ENCODE measurements around the gene SLC7A6. TPM values are rescaled to one million over a fixed set of nuclear protein-coding genes. Genes with fewer than 3 reads are reported as not detected.

Gene SLC7A6
- total and polyA plus RNA-seq, 2 of the 13 experiments (the other 11 are each of a cell fraction or from before 2014, with no cell fraction given): 35.8 to 70.8 TPM

- TF ChIP-seq ZNF275 (CRISPR knock-in tag; IDR thresholded peaks at IDR 0.05; ENCODE audit: borderline replicate concordance) (peak; percentile 69; the same call in 1 of the 2 replicates), EEA1 (CRISPR knock-in tag; IDR thresholded peaks at IDR 0.05; ENCODE audit: borderline replicate concordance) (peak; percentile 45), SAFB2 (CRISPR knock-in tag; IDR thresholded peaks at IDR 0.05; ENCODE audit: borderline replicate concordance, low read depth) (no peak), AHDC1 (CRISPR knock-in tag; IDR thresholded peaks at IDR 0.05; ENCODE audit: borderline replicate concordance) (peak; percentile 49), SMAD3 (CRISPR knock-in tag; IDR thresholded peaks at IDR 0.05) (peak; percentile 3; the same call in 1 of the 2 replicates), ARHGAP35 (CRISPR knock-in tag; IDR thresholded peaks at IDR 0.05; ENCODE audit: borderline replicate concordance) (peak; percentile 77; the same call in 1 of the 2 replicates), ZNF530 (CRISPR knock-in tag; IDR thresholded peaks at IDR 0.05; ENCODE audit: low read depth) (no peak), EHMT2 (IDR thresholded peaks at IDR 0.05; ENCODE audit: borderline replicate concordance, low read depth, low read length) (no peak), ZBED4 (CRISPR knock-in tag; IDR thresholded peaks at IDR 0.05; ENCODE audit: borderline replicate concordance) (no peak), ETV6 (CRISPR knock-in tag; conservative IDR thresholded peaks at IDR 0.05) (no peak), PHF8 (CRISPR knock-in tag; IDR thresholded peaks at IDR 0.05) (peak; percentile 76), SMARCE1 (IDR thresholded peaks at IDR 0.05; ENCODE audit: borderline replicate concordance) (no peak), ZNF264 (CRISPR knock-in tag; IDR thresholded peaks at IDR 0.05) (no peak; the same call in 1 of the 2 replicates), GATAD2A (CRISPR knock-in tag; IDR thresholded peaks at IDR 0.05) (no peak; the same call in none of the 2 replicates), SALL2 (CRISPR knock-in tag; IDR thresholded peaks at IDR 0.05) (no peak), ZNF101 (CRISPR knock-in tag; IDR thresholded peaks at IDR 0.05; ENCODE audit: borderline replicate concordance, low read depth) (no peak)
Measured at GRCh38 chr16:68235108-68235886, 29.0 kb upstream of the SLC7A6 start (continued).
